Glomerular visceral epithelial cell (primary cell): Measurements from ENCODE around the gene NRXN3.

Source experiments
- DNase-seq: peaks from one replicate; pipeline ENCODE4 v3.0.0-alpha.2; 2016; ENCODE audit errors: extremely low spot score

NRXN3 gene

DNA sequence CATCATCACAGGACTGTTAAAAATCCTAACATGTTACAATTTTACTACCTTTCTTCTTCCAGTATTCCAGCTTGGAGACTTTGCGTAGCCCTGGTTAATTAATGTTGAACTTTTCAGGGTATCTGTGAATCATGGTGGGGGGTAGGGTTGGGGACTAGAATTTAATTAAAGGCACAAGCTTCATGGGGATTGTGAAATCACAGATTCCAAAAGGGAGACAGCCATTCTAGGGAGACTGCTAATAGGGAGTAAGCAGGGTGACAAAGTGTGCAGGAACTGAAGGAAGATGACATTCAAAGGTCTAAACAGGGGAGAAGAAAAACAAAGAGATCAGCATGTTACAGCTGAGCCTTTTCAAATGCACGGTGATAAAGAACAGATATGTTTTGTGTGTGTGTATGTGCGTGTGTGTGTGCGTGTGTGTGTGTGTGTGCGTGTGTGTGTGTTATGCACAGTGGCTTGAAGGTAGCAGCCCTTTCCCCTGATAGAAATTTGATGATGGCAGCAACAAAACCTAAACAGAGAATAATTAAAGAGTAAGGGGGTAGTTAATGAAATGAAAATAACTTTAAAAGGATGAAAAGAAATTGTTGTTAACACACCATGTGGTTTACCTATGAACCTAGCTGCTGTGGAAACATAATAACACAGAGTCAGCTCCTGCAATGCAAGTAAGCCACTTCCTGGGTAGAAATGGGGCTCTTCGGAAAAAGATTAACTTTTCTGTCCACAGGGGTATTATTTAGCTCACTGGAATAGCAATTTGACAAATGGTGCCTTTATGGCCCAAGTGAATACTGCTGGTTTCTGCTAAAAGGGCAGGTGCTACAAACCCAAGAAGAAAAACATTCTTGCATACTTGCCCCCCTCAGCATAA, 1459.5 kb downstream of the NRXN3 start:
- DNase-seq: peak; percentile 64

DNA sequence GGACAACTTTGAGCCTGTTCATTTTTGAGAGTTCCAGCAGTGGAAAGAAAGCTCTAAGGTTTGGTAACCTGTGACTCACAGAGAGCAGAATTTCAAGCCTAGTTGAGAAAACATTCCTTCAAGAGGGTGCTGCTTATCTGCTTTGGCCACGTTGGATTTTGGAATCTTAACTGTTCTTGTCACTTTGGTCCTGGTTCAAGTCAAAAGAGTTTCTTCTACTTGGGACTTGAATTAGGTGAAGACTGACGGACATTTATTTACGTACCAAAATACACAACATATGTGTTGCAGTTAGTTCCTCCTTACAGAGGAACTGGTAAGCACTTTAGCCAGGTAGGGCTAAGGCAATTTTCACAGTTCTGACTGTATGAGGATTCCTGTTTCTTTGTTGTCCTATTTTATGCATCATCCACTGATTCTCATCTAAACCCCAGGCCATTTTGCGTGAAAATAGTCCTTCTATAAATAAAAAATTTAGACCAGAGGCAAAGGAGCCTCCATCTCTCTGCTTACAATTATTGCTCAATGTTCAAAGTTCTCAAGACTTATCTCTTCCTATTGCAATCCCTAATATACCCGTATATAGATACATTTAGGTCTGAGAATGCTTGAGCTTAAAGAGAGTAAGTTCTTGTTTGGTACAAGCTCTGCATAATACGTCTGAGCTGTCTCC, 1460.3 kb downstream of the NRXN3 start:
- DNase-seq: no peak

DNA sequence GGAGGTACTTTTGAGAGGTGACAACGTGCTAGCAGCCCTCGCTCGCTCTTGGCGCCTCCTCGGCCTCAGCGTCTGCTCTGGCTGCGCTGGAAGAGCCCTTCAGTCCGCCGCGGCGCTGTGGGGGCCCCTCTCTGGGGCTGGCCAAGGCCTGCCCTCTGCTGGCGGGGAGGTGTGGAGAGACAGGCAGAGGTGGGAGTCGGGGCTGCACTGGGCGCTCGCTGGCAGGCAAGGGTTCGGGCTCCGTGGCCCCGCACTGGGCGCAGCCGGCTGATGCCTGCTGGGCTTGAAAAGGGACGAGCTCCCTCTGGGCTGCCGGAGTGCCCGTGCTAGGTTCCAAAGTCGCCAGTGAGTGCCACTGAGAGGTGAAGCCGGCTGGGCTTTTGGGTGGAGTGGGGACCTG, 1461.1 kb downstream of the NRXN3 start:
- no peak for DNase-seq

DNA sequence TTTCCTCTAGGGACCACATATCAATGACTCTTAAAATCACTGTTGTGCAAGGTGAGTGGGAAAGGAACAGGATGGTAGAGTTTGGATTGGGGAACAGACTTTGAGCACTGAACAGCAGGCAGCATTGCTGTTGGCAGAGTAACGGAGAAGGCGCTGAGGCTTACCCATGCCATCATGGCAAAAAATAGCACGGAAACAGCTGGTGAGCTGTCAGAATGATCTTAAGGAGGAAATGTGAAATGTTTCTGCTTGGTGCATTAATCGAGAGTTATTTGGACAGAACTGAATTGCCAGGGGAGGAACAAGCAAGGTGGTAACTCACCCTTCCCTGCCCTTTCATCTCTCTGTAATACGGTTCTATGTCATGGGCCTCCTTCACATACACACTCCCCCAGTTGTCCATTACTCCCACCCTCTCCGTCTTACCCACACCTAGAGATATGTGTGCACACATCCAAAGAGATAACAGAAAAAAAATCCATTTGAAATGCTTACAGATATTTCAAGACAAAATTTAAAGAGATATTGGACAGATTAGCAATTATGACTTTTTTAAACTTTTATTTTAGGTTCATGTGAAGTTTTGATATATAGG, 1468.6 kb downstream of the NRXN3 start:
- no peak for DNase-seq

DNA sequence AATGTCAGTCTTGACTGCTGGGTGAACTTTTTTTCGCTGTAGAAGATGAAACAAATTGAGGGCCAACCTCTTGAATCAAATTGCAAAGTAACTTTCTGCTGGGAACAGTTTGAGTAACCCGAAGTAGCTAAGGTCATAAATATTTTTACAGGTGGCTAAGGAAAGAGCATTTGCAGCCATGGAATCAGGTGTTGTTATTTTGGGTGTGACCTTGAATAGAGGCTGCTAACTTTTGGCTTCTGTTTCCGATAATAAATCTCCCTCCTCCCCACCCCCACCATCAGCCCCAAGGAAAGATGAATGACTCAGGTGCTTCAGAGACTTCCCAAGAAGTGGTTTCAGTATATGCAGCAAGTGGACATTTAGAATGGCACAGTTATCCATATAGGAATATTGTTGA, 1469.4 kb downstream of the NRXN3 start:
- DNase-seq: no peak

DNA sequence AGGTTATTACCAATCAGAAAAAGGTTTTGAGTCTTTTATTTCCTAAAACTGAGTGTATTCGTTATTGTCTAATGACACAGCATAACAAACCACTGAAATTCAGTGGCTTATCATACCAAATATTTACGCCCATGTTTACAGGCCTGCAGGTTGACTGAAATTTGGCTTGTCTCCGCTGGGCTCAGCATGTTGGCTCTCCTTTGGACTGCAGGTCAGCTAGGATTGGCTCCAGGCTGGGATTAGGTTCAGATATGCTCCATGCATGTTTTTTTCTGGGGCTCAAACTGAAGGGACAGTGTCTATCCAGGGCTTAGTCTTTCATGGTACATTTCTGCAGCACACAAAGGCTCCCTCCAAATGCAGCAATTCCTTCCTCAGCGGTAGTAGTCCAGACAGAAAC, 1471.2 kb downstream of the NRXN3 start:
- DNase-seq: no peak

DNA sequence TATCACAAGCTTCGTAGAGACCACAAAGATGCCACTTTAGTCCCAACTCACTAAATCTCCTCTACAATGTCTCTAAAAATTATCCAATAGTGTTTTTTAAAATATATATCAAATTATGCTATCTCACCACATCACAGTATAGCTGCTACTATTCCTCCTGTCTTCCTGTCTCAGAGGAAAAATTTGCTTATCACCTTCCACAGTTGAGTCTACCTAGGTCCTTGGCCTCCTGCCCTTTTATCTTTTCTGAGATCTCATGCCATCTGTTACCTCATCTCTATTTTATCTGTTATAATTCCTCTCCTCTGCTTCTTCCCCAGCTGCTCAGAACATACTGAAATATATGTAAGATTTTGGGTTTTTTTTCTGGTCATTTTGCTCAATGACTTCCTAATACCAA, 1473.0 kb downstream of the NRXN3 start:
- no peak for DNase-seq

DNA sequence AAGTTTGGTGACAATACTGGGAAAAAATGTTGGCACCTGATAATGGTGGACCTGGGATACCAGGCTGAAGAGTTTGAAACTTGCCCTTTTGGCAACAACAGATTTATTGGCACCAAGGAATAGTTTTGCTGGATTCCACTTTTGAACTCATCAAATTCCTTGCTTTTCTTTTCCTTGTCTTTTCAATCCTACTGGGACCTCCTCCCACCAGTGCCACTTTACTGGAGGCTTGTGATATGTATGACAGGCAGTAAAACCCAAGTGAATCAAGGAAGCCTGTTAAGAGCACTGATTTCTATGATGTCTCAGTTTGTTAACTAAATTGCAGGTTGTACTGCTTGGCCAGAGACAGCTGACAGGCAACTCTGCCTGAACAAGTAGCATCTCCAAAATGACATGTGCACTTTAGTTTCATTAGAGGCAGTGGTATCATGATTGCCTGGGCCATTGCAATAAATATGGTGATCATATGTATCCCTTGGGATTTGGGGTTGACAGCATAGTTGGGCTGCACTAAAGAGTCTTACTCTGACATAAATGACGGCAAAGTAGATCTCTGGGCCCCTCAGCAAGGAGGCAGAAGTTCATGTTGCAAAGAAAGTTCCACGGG, 1475.7 kb downstream of the NRXN3 start:
- DNase-seq: no peak

DNA sequence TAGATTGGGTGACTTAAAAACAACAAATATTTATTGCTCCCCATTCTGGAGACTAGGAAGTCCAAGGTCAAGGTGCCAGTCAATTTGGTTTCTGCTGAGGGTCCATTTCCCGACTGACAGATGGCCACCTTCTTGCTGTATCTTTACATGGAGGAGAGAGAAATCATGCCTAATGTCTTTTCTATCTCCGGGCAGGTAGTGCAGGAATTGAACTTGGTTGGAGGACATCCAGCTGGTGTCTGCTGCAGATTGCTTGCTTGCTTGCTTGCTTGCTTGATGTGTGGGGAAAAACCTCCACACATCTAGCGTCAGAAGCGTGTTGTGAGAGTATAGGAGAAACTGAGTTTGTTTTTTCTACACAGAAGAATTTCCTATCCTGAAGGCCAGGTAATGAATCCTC, 1479.7 kb downstream of the NRXN3 start:
- no peak for DNase-seq

DNA sequence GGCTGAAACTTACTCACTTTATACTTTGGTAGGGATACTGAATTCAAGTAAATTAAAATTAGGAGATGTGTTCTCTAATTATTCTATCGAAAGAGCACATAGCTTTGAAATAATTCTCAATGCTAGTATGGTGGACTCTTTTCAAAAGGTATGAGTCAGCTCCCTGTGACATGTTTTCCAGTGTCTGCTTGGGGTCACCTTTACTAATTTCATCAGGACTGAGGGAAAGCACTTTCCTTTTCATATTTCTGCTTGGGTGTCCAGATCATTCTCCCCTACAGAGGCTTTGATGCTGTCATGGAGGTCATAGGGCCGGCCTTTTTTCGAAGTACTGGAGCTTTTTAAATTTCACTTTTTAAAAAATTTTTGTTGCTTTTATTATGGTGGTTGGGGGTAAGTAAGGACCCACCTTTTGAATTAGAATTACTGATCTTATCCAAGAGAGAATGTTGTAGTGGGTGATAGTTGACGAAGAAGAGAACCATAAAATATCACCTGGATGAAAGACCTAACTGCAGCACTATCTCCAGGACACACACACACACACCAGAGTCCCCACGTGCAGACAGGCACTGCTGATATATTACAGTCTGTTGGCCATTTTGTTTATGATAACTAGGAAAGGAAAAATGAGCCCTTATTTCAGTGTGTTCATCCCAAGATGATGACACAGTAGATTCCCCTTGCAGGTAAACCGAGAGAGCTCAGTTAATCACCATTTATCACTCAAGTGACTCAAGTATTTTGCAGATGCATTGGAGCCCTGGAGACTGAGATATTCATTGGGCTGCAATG, 1482.5 kb downstream of the NRXN3 start:
- DNase-seq: no peak

DNA sequence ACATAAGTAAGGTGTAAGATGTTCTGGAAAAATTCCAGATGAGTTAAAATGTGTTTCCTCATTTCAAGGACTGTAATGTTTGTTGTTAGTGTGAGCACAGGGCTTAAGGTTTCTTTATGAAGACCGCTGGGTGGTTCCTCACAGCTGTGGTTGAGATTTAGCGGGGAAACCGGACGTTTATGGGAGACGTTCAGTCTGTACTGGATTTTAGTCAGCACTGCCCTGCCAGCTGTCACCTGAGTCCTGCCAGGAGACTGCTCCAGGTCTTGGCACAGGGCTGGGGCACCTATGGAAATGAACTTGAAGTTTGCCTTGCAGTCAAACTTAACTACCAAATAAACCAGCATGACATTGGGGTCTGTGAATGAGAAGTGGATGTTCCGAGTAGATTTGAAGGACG, 1485.9 kb downstream of the NRXN3 start:
- DNase-seq: no peak

DNA sequence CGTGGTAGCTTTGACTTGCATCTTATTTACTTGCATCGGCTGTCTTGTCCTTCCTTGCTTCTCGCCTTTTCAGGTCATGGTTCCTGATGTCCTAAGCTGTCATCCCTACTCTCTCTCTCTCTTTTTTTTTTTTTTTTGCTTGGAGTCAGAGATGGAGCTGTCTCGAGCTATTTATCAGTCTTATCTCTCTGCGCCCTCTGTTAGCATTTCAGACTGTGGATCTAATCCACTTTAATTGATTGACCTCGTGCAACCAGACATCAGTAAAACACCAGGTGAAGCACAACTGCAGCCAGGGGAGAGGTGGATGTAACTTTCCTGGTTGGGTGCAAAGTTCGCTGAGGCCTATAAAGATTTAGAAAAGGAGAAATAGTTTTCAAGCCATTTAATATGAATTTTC, 1486.3 kb downstream of the NRXN3 start:
- no peak for DNase-seq

DNA sequence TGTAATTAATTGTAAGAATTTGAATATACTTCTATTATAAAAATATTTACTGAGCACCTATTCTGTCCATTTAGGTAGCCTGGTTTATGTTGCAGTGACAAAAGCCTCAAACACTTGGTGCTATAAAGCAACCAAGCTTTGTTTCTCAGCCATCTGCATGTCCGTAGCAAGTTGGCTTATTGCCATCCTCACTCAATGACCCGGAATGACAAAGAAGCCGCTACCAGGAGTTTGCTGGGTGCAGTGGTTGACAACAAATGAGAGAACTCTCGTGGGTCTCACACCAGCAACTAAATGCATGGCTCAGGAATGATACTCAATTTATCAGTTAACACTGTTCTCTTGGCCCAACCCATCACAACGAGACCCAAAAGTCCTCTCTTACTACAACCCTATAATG, 1488.0 kb downstream of the NRXN3 start:
- DNase-seq: no peak

DNA sequence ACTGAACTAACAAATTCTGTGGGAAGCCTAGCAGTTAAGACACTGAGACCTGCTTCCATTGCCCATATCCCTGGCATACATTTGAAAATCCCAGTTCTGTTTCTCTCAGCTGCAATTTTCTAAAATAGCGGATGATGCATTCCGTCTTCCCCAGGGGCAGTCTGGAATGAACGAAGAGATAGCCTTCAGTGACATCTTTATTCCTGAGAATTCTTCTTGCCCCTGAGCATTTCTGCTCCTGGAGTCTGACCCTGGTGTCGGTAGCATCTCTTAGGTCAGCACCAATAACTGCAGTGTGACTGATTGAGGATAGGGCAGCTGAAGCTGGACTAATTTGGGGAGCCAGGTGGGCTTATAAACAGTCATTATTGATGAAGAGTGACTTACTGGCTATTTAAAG, 1488.6 kb downstream of the NRXN3 start:
- no peak for DNase-seq

DNA sequence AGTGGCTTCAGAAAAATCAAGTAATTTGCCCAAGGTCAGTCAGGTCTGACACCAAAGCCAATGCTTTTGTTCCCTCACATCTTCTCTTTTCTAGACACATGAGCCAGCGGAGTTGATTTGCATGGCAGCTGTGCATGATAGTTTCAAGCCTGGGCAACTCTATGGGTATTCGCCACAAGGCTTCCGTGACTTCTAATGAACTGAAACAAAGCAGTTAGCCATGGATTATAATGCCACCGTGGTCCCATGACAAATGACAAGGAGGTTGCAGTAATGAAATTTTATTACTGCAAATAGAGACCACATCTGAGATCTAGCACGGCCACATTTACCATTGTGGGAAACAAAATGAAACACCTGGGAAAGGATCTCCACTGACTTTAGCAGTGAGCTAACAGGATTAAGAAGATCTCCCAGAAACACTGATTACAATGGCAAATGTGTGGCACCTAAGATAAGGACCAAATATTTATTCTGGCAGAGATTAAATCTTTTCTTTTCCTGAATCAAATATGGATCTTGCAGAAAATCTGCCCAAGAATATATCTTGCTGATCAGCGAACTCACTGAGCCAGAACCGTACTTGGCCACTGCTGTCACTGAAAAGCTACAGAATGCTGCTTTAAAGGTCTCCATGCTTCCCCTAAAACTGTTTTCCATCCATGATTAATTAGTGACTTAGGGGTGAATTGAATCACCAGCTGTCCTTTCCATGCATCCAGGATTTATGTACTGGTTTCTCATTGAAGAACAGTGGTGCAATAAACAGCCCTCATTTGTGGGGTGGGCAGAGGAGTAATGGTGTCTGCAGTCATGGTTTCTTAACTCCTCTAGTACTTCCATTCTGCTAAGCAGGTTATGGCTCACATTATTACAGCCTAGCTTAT, 1490.1 kb downstream of the NRXN3 start:
- DNase-seq: no peak

DNA sequence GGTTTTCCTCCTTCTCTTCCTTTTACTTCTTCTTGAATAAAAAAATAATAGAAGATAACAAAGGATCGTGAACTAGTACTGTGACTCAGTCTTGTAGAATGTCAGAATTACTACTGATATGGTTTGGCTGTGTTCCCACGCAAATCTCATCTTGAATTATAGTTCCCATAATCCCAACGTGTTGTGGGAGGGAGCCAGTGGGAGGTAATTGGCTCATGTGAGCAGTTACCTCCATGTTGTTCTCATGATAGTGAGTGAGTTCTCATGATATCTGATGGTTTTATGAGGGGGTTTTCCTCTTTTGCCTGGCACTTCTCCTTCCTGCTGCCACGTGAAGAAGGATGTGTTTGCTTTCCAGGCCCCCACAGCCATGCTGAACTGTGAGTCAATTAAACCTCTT, 1491.6 kb downstream of the NRXN3 start:
- peak; percentile 60 for DNase-seq

DNA sequence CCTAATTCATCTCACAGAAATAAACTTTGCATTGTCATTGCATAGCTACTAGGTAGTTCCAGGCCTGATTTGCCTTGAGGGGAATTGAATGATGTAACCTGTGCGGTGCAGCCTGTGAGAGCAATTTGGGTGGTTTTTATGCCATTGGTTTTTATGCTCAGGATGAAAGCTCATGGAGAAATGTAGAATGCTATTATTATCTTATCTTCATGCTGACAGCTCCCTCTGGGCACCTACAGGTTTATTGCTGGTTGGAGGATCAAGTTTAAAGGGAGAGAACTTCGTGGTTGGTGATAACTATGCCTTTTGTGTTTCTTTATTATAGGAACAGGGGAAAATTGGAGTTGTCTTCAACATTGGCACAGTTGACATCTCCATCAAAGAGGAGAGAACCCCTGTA, 1493.3 kb downstream of the NRXN3 start:
- no peak for DNase-seq

DNA sequence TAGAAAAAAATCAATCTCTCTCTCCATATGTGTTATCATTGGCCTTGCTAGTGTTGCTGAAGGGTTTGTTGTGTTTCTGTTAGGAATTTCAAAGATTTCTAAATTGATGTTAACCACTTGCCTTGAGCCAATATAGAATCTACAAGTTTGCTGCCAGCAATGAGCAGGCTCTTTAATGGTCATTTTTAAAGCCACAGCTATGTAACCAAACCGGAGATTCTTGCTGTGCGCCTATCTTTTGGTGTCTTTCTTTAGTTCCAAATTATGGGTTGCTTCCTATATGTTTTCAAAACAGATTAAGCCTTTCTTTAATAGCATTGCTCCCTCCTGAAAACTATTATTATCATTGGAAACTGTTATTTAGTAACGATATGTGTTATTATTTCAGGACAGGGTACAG, 1495.4 kb downstream of the NRXN3 start:
- DNase-seq: no peak

DNA sequence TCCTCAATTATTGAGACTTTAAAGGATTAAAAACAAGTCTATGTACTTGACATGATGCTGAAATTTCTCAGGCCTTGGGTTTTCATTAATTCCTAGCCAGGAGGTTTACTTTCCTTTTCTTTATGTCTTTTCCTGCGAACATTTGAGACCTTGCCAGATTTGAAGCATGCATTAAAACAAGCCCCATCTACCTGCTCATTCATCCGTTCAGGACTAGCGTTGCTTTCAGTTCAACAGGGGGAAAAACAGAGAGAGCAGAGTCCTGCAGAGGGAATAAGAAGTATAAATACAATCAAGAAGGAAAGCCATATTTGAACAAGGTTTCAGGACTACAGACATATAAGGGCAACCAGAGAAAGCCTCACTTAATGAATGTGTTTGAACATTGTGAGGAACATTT, 1498.8 kb downstream of the NRXN3 start:
- DNase-seq: peak; percentile 60

DNA sequence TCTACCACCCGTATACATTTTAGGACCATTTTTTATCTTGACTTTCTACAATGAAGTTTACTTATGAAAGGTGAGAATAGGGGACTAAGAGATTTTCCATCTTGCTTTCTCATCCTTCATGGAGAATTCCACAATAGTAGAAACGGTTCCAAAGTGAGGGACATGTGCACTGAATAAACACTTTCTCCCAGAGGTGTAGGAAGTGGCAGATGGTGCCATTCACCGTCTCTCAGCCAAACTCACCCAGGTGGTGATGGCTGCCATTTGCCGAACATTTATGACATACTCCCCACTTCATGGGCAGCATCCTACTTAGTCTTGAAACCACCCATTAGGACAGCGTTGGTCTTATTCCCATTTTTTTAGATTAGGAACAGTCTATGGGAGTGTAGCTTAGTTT, 1500.6 kb downstream of the NRXN3 start:
- DNase-seq: no peak

DNA sequence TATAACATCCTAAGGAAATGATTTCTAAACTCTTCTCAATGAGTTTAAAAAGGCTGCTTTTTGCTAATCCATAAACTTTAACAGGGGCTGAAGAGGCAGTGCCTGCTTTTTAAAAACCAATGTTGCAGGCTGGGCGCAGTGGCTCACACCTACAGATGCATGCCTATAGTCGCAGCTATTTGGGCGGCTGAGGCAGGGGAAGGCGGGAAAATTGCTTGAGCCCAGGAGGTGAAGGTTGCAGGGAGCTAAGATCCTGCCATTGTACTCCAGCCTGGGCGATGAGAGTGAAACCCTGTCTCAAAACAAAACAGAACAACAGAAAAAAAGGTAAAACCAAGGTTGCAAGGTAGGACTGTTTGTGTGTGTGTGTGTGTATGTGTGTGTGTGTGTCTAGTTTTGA, 1509.9 kb downstream of the NRXN3 start:
- DNase-seq: no peak
